Measurements from ENCODE around the gene TRIM44.

TRIM44 gene

DNA sequence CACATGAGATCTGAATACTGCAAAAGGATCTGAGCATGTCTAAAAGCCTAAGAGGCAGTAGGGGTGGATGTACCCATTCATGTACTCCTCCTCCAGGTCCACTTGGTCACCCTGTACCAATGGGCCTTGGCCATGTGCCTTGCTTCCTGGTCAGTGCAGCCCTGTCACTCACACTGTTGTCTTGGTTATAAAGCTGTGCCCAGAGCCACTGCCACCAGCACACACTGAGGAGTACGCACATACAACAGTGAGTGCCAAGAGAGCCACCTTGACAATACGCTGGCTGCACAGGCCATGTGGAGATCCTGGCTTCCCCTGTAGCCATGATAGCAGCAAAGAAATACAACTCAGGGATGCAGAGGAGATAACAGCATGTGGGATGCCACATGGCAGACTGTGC lies 184.9 kb downstream of the TRIM44 start:
- Histone ChIP-seq H3K4me1 (ENCODE audit: control insufficient read depth, low read length) (no peaks in the 10 kb centered on the region), H3K9me3 (ENCODE audit: control insufficient read depth, insufficient read depth, low read length) (peaks cover 3% of the 10 kb centered on the region; the same call in 1 of the 2 replicates), H4K20me1 (ENCODE audit: control insufficient read depth, insufficient read depth, low read depth, low read length) (no peaks in the 10 kb centered on the region), H3F3A (ENCODE audit: control insufficient read depth, insufficient read depth) (no peaks in the 10 kb centered on the region), H3K27me3 (ENCODE audit: control insufficient read depth, low read length) (no peaks in the 10 kb centered on the region), H3K4me3 (ENCODE audit: low read length) (no peak overlapping the region), H3K36me3 (ENCODE audit: control insufficient read depth, low read length) (no peaks in the 10 kb centered on the region), H3K27ac (ENCODE audit: low read depth, low read length) (no peak overlapping the region), H3K4me2 (ENCODE audit: low read length) (no peak overlapping the region), H3K79me2 (ENCODE audit: control insufficient read depth, low read length) (no peaks in the 10 kb centered on the region), H3K9me2 (replicated peaks; ENCODE audit: control insufficient read depth, low read length) (no peaks in the 10 kb centered on the region)
- TF ChIP-seq, protein P1, sequence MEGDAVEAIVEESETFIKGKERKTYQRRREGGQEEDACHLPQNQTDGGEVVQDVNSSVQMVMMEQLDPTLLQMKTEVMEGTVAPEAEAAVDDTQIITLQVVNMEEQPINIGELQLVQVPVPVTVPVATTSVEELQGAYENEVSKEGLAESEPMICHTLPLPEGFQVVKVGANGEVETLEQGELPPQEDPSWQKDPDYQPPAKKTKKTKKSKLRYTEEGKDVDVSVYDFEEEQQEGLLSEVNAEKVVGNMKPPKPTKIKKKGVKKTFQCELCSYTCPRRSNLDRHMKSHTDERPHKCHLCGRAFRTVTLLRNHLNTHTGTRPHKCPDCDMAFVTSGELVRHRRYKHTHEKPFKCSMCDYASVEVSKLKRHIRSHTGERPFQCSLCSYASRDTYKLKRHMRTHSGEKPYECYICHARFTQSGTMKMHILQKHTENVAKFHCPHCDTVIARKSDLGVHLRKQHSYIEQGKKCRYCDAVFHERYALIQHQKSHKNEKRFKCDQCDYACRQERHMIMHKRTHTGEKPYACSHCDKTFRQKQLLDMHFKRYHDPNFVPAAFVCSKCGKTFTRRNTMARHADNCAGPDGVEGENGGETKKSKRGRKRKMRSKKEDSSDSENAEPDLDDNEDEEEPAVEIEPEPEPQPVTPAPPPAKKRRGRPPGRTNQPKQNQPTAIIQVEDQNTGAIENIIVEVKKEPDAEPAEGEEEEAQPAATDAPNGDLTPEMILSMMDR (IDR thresholded peaks at IDR 0.05; ENCODE audit: low read depth, low read length, poor library complexity, severe bottlenecking), result no peak
- TF ChIP-seq EZH2phosphoT487 (IDR thresholded peaks at IDR 0.05; ENCODE audit: borderline replicate concordance, low read length), result no peak

DNA sequence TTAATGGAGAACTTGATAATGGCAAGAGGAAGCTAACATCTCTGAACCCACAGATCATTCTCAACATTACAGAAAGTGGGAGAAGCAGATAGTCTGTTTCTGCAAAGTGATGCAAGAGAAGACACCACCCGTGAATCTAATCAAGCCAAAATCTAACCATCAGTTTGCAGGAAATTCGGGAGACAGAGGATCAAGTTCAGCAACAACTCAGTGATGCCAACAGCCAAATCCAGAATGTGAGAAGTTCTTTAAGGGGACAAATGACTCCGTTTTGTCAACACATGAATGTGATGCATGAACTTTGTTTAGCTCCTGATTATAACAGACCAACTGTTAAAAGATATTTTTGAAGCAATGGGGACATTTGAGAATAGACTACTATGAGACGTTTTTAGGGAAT lies 186.0 kb downstream of the TRIM44 start:
- H3K9me3 ChIP-seq (ENCODE audit: control insufficient read depth, insufficient read depth, low read length), result peaks cover 3% of the 10 kb centered on the region; the same call in 1 of the 2 replicates
- no peak overlapping the region for H3K4me2 ChIP-seq (ENCODE audit: low read length)
- H3K27me3 ChIP-seq (ENCODE audit: control insufficient read depth, low read length), result no peaks in the 10 kb centered on the region
- no peaks in the 10 kb centered on the region for H3K9me2 ChIP-seq (replicated peaks; ENCODE audit: control insufficient read depth, low read length)
- no peaks in the 10 kb centered on the region for H3K4me1 ChIP-seq (ENCODE audit: control insufficient read depth, low read length)
- no peak overlapping the region for H3K27ac ChIP-seq (ENCODE audit: low read depth, low read length)
- H3F3A ChIP-seq (ENCODE audit: control insufficient read depth, insufficient read depth), result no peaks in the 10 kb centered on the region
- no peaks in the 10 kb centered on the region for H3K36me3 ChIP-seq (ENCODE audit: control insufficient read depth, low read length)
- no peak for TF ChIP-seq EZH2phosphoT487 (IDR thresholded peaks at IDR 0.05; ENCODE audit: borderline replicate concordance, low read length)
- TF ChIP-seq, protein P1 (IDR thresholded peaks at IDR 0.05; ENCODE audit: low read depth, low read length, poor library complexity, severe bottlenecking), result no peak
- no peak overlapping the region for H3K4me3 ChIP-seq (ENCODE audit: low read length)
- H3K79me2 ChIP-seq (ENCODE audit: control insufficient read depth, low read length), result no peaks in the 10 kb centered on the region
- no peaks in the 10 kb centered on the region for H4K20me1 ChIP-seq (ENCODE audit: control insufficient read depth, insufficient read depth, low read depth, low read length)

DNA sequence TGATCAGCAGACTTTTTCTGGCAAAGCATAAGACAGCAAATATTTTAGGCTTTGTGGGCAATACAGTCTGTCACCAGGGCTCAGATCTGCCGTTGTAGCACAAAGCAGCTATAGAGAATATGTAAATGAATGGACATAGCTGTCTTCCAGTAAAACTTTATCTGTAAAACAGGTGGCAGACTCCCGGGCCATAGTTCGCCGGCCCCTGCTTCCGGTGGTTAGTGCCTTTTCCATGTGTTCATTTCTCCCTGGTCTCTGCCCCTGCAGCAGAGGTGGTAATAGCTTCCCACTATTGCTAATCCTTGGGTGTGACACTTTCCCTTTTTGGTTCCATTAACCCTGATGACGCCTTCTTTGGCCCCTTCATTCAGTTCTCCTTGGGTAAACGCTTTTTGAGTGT lies 187.6 kb downstream of the TRIM44 start:
- H4K20me1 ChIP-seq (ENCODE audit: control insufficient read depth, insufficient read depth, low read depth, low read length), result no peaks in the 10 kb centered on the region
- TF ChIP-seq, protein P1 (IDR thresholded peaks at IDR 0.05; ENCODE audit: low read depth, low read length, poor library complexity, severe bottlenecking), result no peak
- no peak for TF ChIP-seq EZH2phosphoT487 (IDR thresholded peaks at IDR 0.05; ENCODE audit: borderline replicate concordance, low read length)
- H3K27ac ChIP-seq (ENCODE audit: low read depth, low read length), result no peak overlapping the region
- H3K4me1 ChIP-seq (ENCODE audit: control insufficient read depth, low read length), result no peaks in the 10 kb centered on the region
- peaks cover 3% of the 10 kb centered on the region; the same call in 1 of the 2 replicates for H3K9me3 ChIP-seq (ENCODE audit: control insufficient read depth, insufficient read depth, low read length)
- H3K4me2 ChIP-seq (ENCODE audit: low read length), result no peak overlapping the region
- no peaks in the 10 kb centered on the region for H3F3A ChIP-seq (ENCODE audit: control insufficient read depth, insufficient read depth)
- H3K4me3 ChIP-seq (ENCODE audit: low read length), result no peak overlapping the region
- no peaks in the 10 kb centered on the region for H3K27me3 ChIP-seq (ENCODE audit: control insufficient read depth, low read length)
- no peaks in the 10 kb centered on the region for H3K9me2 ChIP-seq (replicated peaks; ENCODE audit: control insufficient read depth, low read length)
- no peaks in the 10 kb centered on the region for H3K79me2 ChIP-seq (ENCODE audit: control insufficient read depth, low read length)
- H3K36me3 ChIP-seq (ENCODE audit: control insufficient read depth, low read length), result no peaks in the 10 kb centered on the region
